ENCODE measurements around the gene SGO2.

GRCh38 chr2:200496696-200497095 lies 29.3 kb upstream of the SGO2 start:
- TF ChIP-seq GATA2 (IDR thresholded peaks at IDR 0.05; ENCODE audit: low read depth, low read length) = no peak
- TF ChIP-seq GATA3 (IDR thresholded peaks at IDR 0.05; ENCODE audit: low read depth, low read length) = no peak

Data from SH-SY5Y (cell line).